HG03521 (cell line): Measurements from ENCODE around the gene SENP7.
"Not testable (repeated sequence)": the region's sequence is repeated elsewhere in the genome, so short reads cannot be mapped to it uniquely, and the experiment has no call there.

Source experiments
- ATAC-seq: cut with Tn5 transposase; IDR thresholded peaks from one replicate; pipeline ENCODE4 v1.9.1; 2021; ENCODE audit warnings: mild to moderate bottlenecking, moderate library complexity; ENCODE audit not compliant: unreplicated experiment

The SENP7 gene

GRCh38 chr3:101527441-101527840, 14.4 kb upstream of the SENP7 start:
- ATAC-seq = no peak

GRCh38 chr3:101521211-101521701, 8.2 kb upstream of the SENP7 start:
- ATAC-seq = no peak

- no peak for ATAC-seq
Measured at GRCh38 chr3:101519685-101520365, 6.8 kb upstream of the SENP7 start.

- ATAC-seq = peak; percentile 98
Measured at GRCh38 chr3:101518421-101518871, 5.4 kb upstream of the SENP7 start.

GRCh38 chr3:101513419-101513986, 491 bp upstream of the SENP7 start:
- peak; percentile 26 for ATAC-seq

- peak; percentile 31 for ATAC-seq
Measured at GRCh38 chr3:101512396-101512645, 691 bp downstream of the SENP7 start.

- ATAC-seq = no peak
Measured at GRCh38 chr3:101509811-101510210, 3.2 kb downstream of the SENP7 start.

GRCh38 chr3:101509281-101509680, 3.7 kb downstream of the SENP7 start:
- ATAC-seq = no peak

- no peak for ATAC-seq
Measured at GRCh38 chr3:101501783-101502182, 11.2 kb downstream of the SENP7 start.

GRCh38 chr3:101500208-101500607, 12.8 kb downstream of the SENP7 start:
- no peak for ATAC-seq

GRCh38 chr3:101497803-101498202, 15.2 kb downstream of the SENP7 start:
- no peak for ATAC-seq

- no peak for ATAC-seq
Measured at GRCh38 chr3:101495552-101495951, 17.5 kb downstream of the SENP7 start.

- no peak for ATAC-seq
Measured at GRCh38 chr3:101484805-101485620, 28.0 kb downstream of the SENP7 start.

GRCh38 chr3:101478980-101479379, 34.0 kb downstream of the SENP7 start:
- ATAC-seq = no peak

- ATAC-seq = not testable (repeated sequence)
Measured at GRCh38 chr3:101474841-101475552, 38.0 kb downstream of the SENP7 start.

- ATAC-seq = not testable (repeated sequence)
Measured at GRCh38 chr3:101468676-101469075, 44.3 kb downstream of the SENP7 start.

GRCh38 chr3:101467310-101467663, 45.7 kb downstream of the SENP7 start:
- ATAC-seq = not testable (repeated sequence)

- no peak for ATAC-seq
Measured at GRCh38 chr3:101466465-101467309, 46.3 kb downstream of the SENP7 start.

GRCh38 chr3:101464235-101464634, 48.8 kb downstream of the SENP7 start:
- ATAC-seq = no peak

- ATAC-seq = no peak
Measured at GRCh38 chr3:101461451-101461850, 51.6 kb downstream of the SENP7 start.
